ENCODE results near the gene ZNF701. TPM values are rescaled to one million over a fixed set of nuclear protein-coding genes. Genes with fewer than 3 reads are reported as not detected.

The ZNF701 gene

GRCh38 chr19:52635786-52636570 lies 65.9 kb downstream of the ZNF701 start:
- Histone ChIP-seq H4K91ac (ENCODE audit: low read length) (no peak overlapping the region), H4K8ac (ENCODE audit: low read length) (no peak overlapping the region), H3K9me3 (ENCODE audit: control insufficient read depth, low read length) (no peaks in the 10 kb centered on the region), H3K18ac (ENCODE audit: low read depth in 1 of 2, low read length in 2 of 2) (no peak overlapping the region), H3K4me3 (ENCODE audit: insufficient read depth in 1 of 2, low read depth in 1 of 2, low read length in 2 of 2) (no peak overlapping the region), H2AK5ac (ENCODE audit: low read length, severe bottlenecking) (no peak overlapping the region), H2BK120ac (ENCODE audit: low read depth, low read length) (no peak overlapping the region), H3K79me1 (replicated peaks; ENCODE audit: low read length, poor library complexity, severe bottlenecking) (peaks cover 21% of the 10 kb centered on the region), H3K27ac (ENCODE audit: low read length, poor library complexity, severe bottlenecking) (no peak overlapping the region), H3K14ac (ENCODE audit: low read length in 2 of 2) (no peak overlapping the region), H2AFZ (ENCODE audit: low read depth, low read length) (no peak overlapping the region), H3K4me2 (ENCODE audit: low read length, poor library complexity, severe bottlenecking) (no peak overlapping the region), H3K4ac (ENCODE audit: low read depth in 1 of 2, low read length in 2 of 2) (no peak overlapping the region), H2BK5ac (ENCODE audit: low read depth, low read length, poor library complexity, severe bottlenecking) (no peak overlapping the region), H2BK15ac (ENCODE audit: low read depth, poor library complexity, severe bottlenecking) (no peak overlapping the region), H3K9ac (ENCODE audit: low read length) (peak overlapping the region; percentile 52), H3K4me1 (ENCODE audit: control insufficient read depth, insufficient read depth, low read depth, low read length) (peaks cover 7% of the 10 kb centered on the region), H3K27me3 (ENCODE audit: control insufficient read depth in 1 of 2, insufficient read depth in 1 of 2, low read length in 2 of 2) (no peaks in the 10 kb centered on the region), H3K23ac (ENCODE audit: low read length in 2 of 2) (no peak overlapping the region), H3K36me3 (ENCODE audit: control insufficient read depth in 1 of 2, insufficient read depth in 2 of 2, low read depth in 1 of 2, low read length in 2 of 2) (peaks cover 6 to 18% of the 10 kb centered on the region in 2 experiments), H2BK12ac (ENCODE audit: low read length in 2 of 2) (no peak overlapping the region)
- DNase-seq = no peak
- WGBS = 95% methylated on average over 10 of the region's 11 CpGs

Small RNA genes within 50 kb of the gene (small RNA-seq; reads per million reads assigned to genes)
- gene RPL39P34 (ENCODE audit: low read depth) = not detected

All from mesenchymal stem cell (in vitro differentiated cells and primary cell).